KMS-11 (cell line): ENCODE results near the gene ATG4D.
A peak's percentile ranks its signal among the peaks of the same experiment; 100 is the strongest.

Experiments
- H2AFZ ChIP-seq: fragments of 200-600 bp; sonication (generic); 2 replicates; pipeline ENCODE4 v1.6.1; 2016; ENCODE audit warnings: antibody characterized with exemption, mixed run types, low read depth
- H3K27ac ChIP-seq: fragments of 200-600 bp; sonication (generic); 2 replicates; pipeline ENCODE4 v1.6.1; 2016; ENCODE audit warnings: mild to moderate bottlenecking, mixed run types
- H3K27me3 ChIP-seq: fragments of 200-600 bp; sonication (generic); 2 replicates; pipeline ENCODE4 v1.6.1; 2017; ENCODE audit warnings: mild to moderate bottlenecking, low read depth, mixed run types, moderate library complexity; ENCODE audit not compliant: insufficient read depth
- H3K36me3 ChIP-seq: fragments of 200-600 bp; sonication (generic); 2 replicates; pipeline ENCODE4 v1.6.1; 2017; ENCODE audit warnings: mild to moderate bottlenecking, mixed run types; ENCODE audit not compliant: insufficient read depth
- H3K4me1 ChIP-seq: fragments of 200-600 bp; sonication (generic); 2 replicates; pipeline ENCODE4 v1.6.1; 2016; ENCODE audit warnings: mild to moderate bottlenecking, low read depth, mixed run types; ENCODE audit not compliant: poor library complexity, severe bottlenecking
- H3K4me2 ChIP-seq: fragments of 200-600 bp; sonication (generic); 2 replicates; pipeline ENCODE4 v1.7.0; 2016; ENCODE audit warnings: mild to moderate bottlenecking, mixed run types
- H3K4me3 ChIP-seq: fragments of 200-600 bp; sonication (generic); IDR thresholded peaks from 2 replicates; pipeline ENCODE4 v1.6.1; 2017; ENCODE audit warnings: low read depth, low read length, mixed read lengths; ENCODE audit not compliant: insufficient read depth
- H3K79me2 ChIP-seq: fragments of 200-600 bp; sonication (generic); 2 replicates; pipeline ENCODE4 v1.6.1; 2016; ENCODE audit warnings: low read depth, mixed run types; ENCODE audit not compliant: insufficient read depth
- H3K9ac ChIP-seq: fragments of 200-600 bp; sonication (generic); 2 replicates; pipeline ENCODE4 v1.6.1; 2016; ENCODE audit warnings: mild to moderate bottlenecking, mixed run types
- H4K20me1 ChIP-seq: fragments of 200-600 bp; sonication (generic); 2 replicates; pipeline ENCODE4 v1.6.1; 2016; ENCODE audit warnings: mild to moderate bottlenecking, mixed run types; ENCODE audit not compliant: insufficient read depth
- TF ChIP-seq, protein P1 (sequence below): fragments of 200-600 bp; sonication (generic); conservative IDR thresholded peaks from 2 replicates; pipeline ENCODE4 v1.6.1; 2017; ENCODE audit warnings: low read depth, mild to moderate bottlenecking, antibody characterized with exemption, low read length, moderate library complexity, mixed read lengths

ATG4D gene

DNA sequence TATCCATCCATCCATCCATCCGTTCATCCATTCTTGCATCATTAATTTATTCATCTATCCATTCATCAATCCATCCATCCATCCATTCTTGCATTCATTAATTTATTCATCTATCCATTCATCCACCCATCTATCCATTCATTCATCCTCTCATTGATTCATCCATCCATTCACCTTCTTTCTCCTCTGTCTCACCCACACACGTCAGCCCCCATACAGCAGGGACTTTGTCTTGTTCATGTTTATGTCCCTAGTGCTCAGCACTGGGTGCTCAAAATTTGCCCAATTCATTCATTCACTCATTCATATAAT is 44.1 kb downstream of the ATG4D start:
- Histone ChIP-seq H3K27me3 (peaks cover 21% of the 10 kb centered on the region), H3K4me2 (no peak overlapping the region), H2AFZ (no peak overlapping the region), H3K27ac (no peak overlapping the region), H3K36me3 (no peaks in the 10 kb centered on the region), H4K20me1 (no peaks in the 10 kb centered on the region), H3K79me2 (no peaks in the 10 kb centered on the region), H3K4me3 (no peak overlapping the region), H3K9ac (no peak overlapping the region), H3K4me1 (no peaks in the 10 kb centered on the region)
- TF ChIP-seq, protein P1, sequence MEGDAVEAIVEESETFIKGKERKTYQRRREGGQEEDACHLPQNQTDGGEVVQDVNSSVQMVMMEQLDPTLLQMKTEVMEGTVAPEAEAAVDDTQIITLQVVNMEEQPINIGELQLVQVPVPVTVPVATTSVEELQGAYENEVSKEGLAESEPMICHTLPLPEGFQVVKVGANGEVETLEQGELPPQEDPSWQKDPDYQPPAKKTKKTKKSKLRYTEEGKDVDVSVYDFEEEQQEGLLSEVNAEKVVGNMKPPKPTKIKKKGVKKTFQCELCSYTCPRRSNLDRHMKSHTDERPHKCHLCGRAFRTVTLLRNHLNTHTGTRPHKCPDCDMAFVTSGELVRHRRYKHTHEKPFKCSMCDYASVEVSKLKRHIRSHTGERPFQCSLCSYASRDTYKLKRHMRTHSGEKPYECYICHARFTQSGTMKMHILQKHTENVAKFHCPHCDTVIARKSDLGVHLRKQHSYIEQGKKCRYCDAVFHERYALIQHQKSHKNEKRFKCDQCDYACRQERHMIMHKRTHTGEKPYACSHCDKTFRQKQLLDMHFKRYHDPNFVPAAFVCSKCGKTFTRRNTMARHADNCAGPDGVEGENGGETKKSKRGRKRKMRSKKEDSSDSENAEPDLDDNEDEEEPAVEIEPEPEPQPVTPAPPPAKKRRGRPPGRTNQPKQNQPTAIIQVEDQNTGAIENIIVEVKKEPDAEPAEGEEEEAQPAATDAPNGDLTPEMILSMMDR = no peak

DNA sequence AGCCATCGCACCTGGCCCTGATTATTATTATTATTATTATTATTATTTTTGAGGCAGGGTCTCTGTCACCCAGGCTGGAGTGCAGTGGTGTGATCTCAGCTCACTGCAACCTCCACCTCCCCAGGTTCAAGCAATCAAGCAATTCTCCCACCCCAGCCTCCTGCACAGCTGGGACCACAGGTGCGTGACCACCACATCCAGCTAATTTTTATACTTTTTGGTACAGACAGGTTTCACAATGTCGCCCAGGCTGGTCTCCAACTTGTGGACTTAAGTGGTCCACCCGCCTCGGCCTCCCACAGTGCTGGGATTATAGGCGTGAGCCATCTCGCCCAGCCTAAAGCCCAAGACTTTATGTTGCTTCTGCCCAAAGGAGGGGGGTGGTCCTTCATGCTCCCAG is 49.4 kb downstream of the ATG4D start:
- H3K4me3 ChIP-seq = no peak overlapping the region
- H3K4me2 ChIP-seq = no peak overlapping the region; the same call in 1 of the 2 replicates
- H3K9ac ChIP-seq = no peak overlapping the region
- peaks cover 22% of the 10 kb centered on the region for H3K4me1 ChIP-seq
- H2AFZ ChIP-seq = no peak overlapping the region
- no peaks in the 10 kb centered on the region for H4K20me1 ChIP-seq
- TF ChIP-seq, protein P1 = no peak
- H3K36me3 ChIP-seq = no peaks in the 10 kb centered on the region
- no peaks in the 10 kb centered on the region for H3K79me2 ChIP-seq
- H3K27ac ChIP-seq = no peak overlapping the region
- H3K27me3 ChIP-seq = no peaks in the 10 kb centered on the region

DNA sequence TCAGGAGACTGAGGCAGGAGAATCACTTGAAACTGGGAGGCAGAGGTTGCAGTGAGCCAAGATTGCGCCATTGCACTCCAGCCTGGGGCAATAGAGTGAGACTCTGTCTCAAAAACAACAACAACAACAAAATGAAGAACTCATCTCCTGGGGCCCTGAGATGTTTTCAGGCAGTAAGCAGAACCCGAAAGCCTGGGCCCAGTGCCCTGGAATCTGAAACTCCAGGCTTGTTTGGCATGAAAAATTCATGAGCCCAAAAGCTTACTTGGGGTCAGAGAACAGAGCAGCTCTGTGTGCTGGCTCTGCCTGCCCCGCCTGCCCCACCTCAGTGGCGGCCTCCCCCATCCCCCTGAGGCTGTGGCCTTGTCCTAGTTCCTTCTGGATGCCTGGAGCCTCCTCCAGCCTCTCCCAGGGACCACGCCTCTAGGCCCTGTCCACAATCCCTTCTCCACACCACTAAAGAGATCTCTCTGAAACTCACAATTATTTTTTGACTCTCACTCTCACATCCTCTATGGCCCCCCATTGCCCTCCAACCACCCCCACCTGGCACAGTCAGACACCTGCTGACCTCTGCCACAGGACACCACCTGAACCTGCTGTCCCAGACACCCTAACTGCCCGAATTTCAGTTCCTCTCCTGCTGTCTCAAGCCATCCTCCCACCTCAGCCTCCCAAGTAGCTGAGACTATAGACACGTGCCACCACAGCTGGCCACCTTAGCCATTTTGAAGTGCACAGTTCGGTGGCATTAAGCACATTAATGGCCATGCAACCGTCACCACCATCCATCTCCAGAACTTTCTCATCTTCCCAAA is 50.3 kb downstream of the ATG4D start:
- Histone ChIP-seq H3K79me2 (no peaks in the 10 kb centered on the region), H2AFZ (peak overlapping the region; percentile 26; the same call in 1 of the 2 replicates), H3K27ac (no peak overlapping the region), H3K4me1 (peaks cover 22% of the 10 kb centered on the region), H4K20me1 (no peaks in the 10 kb centered on the region), H3K36me3 (no peaks in the 10 kb centered on the region), H3K9ac (no peak overlapping the region), H3K27me3 (no peaks in the 10 kb centered on the region), H3K4me3 (no peak overlapping the region), H3K4me2 (no peak overlapping the region; the same call in 1 of the 2 replicates)
- TF ChIP-seq, protein P1 = no peak

DNA sequence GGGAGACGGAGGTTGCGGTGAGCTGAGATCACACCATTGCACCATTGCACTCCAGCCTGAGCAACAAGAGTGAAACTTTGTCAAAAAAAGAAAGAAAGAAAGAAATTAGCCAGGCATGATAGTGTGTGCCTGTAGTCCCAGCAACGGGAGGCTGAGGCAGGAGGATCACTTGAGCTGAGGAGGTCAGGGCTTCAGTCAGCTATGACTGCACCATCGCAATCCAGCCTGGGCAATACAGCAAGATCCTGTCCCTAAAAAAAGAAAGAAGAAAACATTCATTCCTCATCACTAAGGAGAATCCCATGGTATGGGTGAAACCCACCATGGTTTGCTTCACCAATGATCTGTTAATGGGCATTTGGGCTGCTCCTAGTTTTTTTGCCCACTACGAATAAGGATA is 56.4 kb downstream of the ATG4D start:
- Histone ChIP-seq H4K20me1 (no peaks in the 10 kb centered on the region), H3K36me3 (no peaks in the 10 kb centered on the region), H3K27me3 (peaks cover 14% of the 10 kb centered on the region; the same call in 1 of the 2 replicates), H2AFZ (no peak overlapping the region), H3K4me3 (no peak overlapping the region), H3K79me2 (no peaks in the 10 kb centered on the region), H3K9ac (no peak overlapping the region), H3K4me2 (no peak overlapping the region), H3K4me1 (peaks cover 7% of the 10 kb centered on the region), H3K27ac (no peak overlapping the region)
- TF ChIP-seq, protein P1 = no peak
